GM23248 (cell line): ENCODE results near the gene GGCX.

ENCODE experiments used
- EZH2 ChIP-seq: fragments of 200-600 bp; sonication (generic); IDR thresholded peaks from 2 replicates; pipeline ENCODE4 v1.6.1; 2018; ENCODE audit warnings: antibody characterized with exemption, mild to moderate bottlenecking; ENCODE audit not compliant: insufficient read depth, poor library complexity, severe bottlenecking
- EZH2phosphoT487 ChIP-seq: fragments of 200-600 bp; sonication (generic); IDR thresholded peaks from 2 replicates; pipeline ENCODE4 v1.6.1; 2018; ENCODE audit warnings: antibody characterized with exemption, moderate library complexity, mild to moderate bottlenecking, low read depth; ENCODE audit not compliant: insufficient read depth

DNA sequence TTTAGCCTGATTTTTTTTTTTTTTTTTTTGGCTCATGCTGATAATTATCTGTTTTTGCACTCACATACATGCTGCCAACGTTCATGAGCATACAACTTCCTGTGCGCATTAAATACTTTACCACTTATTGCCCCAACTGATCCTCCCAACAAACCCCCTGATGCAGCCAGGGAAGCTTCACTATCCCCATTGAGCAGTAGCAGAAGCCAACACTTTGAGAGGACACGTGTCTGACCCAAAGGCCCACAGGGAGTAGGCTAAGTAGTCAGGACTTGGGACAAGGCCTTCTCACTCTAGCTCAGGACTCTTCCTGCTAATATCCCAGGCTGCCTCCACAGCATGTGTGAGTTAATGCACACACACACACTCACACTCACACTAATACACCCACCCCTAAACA lies 58.6 kb downstream of the GGCX start:
- no peak for TF ChIP-seq EZH2
- no peak for TF ChIP-seq EZH2phosphoT487
